NT2/D1 (cell line): Measurements from ENCODE around the gene PTPN14.

Source experiments
- DNase-seq: peaks from one replicate; pipeline ENCODE4 v3.0.0-alpha.2; 2011; ENCODE audit warnings: low read depth, low spot score
- H3K27me3 ChIP-seq: 2 replicates; pipeline ENCODE4 v1.6.0; 2011; ENCODE audit warnings: mild to moderate bottlenecking; ENCODE audit not compliant: insufficient read length, insufficient read depth
- H3K36me3 ChIP-seq: 2 replicates; pipeline ENCODE4 v1.6.1; 2011; ENCODE audit warnings: mild to moderate bottlenecking, low read length, mixed read lengths; ENCODE audit not compliant: insufficient read depth, insufficient read length
- H3K4me1 ChIP-seq: 2 replicates; pipeline ENCODE4 v1.5.1; 2011; ENCODE audit not compliant: insufficient read depth, insufficient read length
- H3K4me3 ChIP-seq: 2 replicates; pipeline ENCODE4 v1.5.1; 2011; ENCODE audit warnings: low read depth; ENCODE audit not compliant: insufficient read length
- H3K9ac ChIP-seq: 2 replicates; pipeline ENCODE4 v1.6.0; 2011; ENCODE audit warnings: low read depth; ENCODE audit not compliant: insufficient read length
- H3K9me3 ChIP-seq: 2 replicates; pipeline ENCODE4 v1.5.1; 2011; ENCODE audit warnings: mild to moderate bottlenecking, low read length; ENCODE audit not compliant: insufficient read depth
- SUZ12 ChIP-seq: IDR thresholded peaks from 2 replicates; pipeline ENCODE4 v1.6.1; 2011; ENCODE audit not compliant: insufficient read length, insufficient read depth; ENCODE audit errors: extremely low read depth
- YY1 ChIP-seq: IDR thresholded peaks from 2 replicates; pipeline ENCODE4 v1.6.1; 2011; ENCODE audit not compliant: insufficient read length, insufficient read depth
- ZNF274 ChIP-seq: IDR thresholded peaks from 2 replicates; pipeline ENCODE4 v1.6.1; 2011; ENCODE audit warnings: mild to moderate bottlenecking, low read depth, low read length

Gene PTPN14

DNA sequence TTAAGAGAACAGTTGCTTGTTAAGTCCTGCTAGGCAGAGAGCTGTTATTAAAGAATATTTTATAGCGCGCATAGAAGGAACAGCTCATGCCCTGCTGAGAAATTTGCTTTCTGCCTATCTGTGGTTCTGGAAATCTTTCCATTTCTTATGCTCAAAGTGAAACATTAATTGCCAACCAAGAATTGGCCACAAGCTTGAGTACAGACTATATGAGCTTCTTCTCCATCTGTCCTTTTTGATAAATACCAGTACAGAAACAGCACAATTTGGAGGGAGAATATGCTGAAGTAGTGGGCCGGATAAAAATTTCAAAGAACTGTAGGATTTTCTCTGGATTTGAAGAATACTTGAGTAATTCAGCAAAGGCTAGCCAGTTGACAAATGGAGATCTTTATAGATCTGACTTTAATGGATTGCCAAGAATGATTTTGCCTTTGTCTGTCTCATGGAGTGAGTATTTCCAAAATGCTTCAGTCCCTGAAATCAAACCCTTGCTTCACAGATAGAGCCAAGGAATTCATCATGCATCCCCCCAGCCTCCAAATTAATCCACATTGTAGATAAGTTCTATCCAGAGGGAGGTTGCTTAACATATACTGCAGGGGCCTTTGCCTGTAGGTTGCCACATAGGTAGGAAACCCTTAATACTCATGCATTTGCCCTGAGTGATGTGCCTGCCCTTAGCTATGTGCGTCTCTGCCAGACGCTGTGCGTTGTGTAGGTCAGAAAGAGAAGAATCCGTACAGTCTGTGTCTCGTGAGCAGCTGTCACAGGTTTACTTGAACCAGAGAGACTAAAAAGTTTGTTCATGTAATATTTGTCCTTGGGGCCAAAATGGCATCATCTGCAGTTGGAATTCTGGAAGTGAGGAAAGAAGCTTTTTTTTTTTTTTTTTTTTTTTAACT lies 226.3 kb downstream of the PTPN14 start:
- Histone ChIP-seq H3K4me3 (no peak overlapping the region), H3K27me3 (no peaks in the 10 kb centered on the region), H3K4me1 (peaks cover 5% of the 10 kb centered on the region), H3K9me3 (no peaks in the 10 kb centered on the region), H3K36me3 (peaks cover 86% of the 10 kb centered on the region), H3K9ac (no peak overlapping the region)
- TF ChIP-seq ZNF274 (no peak), YY1 (no peak), SUZ12 (no peak)
- DNase-seq = no peak

DNA sequence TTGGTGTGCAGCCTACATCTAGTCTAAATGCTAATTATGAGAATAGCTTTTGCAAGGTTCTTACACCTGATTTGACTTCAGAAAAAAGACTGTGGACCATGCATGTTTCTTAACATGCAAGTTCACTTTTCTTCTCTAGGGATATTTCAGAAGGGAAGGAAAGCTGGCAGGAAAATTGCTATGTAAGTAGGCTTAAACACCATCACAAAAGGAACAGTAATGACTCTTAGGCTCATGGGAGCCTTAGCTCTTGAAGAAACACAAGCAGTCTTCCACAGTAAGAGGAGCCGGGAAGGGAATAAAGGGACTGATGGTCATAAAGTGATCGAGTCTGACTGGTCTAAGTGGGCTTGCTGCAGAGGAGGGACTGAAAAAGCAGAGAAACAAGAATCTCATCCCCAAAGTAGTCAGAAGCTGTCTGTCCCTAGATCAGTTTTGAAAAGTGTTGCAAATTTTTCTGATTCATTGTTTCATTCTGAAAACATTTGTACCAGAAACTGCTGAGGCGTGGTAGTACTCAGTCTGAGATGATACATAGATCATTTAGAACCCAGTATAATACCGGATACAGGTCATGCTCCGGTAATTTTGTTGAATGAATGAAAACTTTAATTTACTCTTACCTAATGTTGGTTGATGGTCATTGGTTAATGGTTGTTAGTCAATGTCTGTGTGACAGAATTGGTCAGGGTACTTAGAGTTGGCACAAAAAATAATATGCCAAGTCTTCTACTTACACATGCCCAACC lies 229.5 kb downstream of the PTPN14 start:
- Histone ChIP-seq H3K9ac (no peak overlapping the region), H3K4me1 (peaks cover 8% of the 10 kb centered on the region)

DNA sequence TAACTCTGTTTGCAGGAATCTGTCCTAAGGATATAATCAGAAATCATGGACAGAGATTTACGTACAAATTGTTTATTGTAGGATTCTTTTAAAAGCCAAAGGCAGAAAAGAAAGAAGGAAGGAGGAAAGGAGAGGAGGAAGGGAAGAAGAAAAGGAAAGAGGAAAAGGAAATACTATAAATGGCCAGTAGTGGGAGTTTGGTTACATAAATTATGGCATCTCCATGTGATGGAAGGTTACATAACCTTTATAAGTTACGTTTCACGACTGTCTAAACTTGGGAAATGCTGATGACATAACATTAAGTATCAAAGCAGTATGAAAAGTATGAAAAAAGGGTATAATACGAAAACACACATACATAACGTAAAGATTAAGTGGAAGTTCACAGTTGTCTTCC lies 231.5 kb downstream of the PTPN14 start:
- no peaks in the 10 kb centered on the region for H3K27me3 ChIP-seq
- peaks cover 68% of the 10 kb centered on the region for H3K36me3 ChIP-seq
- peaks cover 11% of the 10 kb centered on the region for H3K4me1 ChIP-seq
- no peaks in the 10 kb centered on the region for H3K9me3 ChIP-seq
- no peak for DNase-seq
- TF ChIP-seq SUZ12 (no peak), ZNF274 (no peak), YY1 (no peak)
- H3K9ac ChIP-seq = no peak overlapping the region
- no peak overlapping the region for H3K4me3 ChIP-seq

More for the DNA sequence above, 229.5 kb downstream of the PTPN14 start:
- no peak for DNase-seq
- H3K27me3 ChIP-seq = no peaks in the 10 kb centered on the region
- peaks cover 71% of the 10 kb centered on the region for H3K36me3 ChIP-seq
- TF ChIP-seq ZNF274 (no peak), YY1 (no peak), SUZ12 (no peak)
- H3K4me3 ChIP-seq = no peak overlapping the region
- no peaks in the 10 kb centered on the region for H3K9me3 ChIP-seq

DNA sequence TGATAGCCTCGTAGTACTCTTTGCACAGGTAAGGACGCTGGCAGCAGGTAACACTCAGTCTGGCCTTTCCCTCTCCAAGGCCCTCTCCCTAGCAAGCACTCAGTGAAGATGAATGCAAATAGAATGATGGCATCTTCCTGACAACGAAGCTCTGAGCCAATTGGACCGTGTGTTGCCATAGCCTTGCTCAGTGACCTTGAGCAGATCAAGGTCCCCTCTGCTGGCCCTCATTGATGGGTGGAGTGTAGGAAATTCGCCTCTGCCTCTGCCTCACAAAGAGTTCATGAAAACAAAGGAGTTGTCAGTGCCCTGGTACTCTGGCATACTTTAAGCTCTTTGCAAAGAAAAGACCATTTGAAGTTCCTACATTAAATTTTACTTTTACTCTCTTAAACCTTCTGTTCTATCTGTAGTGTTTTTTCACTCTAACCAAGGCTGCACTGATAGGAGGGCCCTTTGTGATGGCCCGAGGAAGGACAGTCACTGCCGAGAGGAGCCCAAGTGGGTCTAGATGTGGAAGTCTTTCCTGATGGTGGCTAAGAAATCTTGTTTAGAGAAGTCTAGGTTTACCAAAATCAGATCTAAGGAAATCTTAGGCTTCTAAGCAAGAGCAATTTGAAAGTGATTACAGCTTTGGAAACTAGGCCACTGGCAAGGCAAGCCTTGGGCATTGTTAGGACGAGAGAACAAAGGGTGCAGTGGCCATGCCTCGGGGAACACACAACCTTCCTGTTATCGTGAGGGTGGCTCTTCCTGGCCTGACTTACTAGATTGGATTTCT lies 232.3 kb downstream of the PTPN14 start:
- peaks cover 11% of the 10 kb centered on the region for H3K4me1 ChIP-seq
- peaks cover 69% of the 10 kb centered on the region for H3K36me3 ChIP-seq

DNA sequence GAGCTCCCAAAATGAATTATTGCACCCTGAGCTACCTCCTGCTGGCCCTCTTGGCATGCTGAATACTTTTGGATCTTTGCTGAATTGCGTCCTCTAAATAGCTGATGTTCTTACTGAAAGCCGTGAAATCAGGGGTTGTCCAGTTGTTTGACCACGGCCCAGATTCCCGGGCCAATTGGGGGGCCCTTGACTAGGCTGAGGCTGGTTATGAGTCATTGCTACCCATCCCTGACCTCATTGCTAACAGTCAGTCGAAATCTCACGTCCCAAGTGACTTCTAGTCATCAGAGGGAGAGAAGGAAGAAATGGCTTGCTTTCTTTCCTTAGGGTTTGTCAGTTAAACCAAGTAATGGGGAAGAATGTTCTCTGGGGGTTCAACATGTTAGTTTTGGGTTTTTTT lies 233.0 kb downstream of the PTPN14 start:
- peaks cover 69% of the 10 kb centered on the region for H3K36me3 ChIP-seq
- H3K4me3 ChIP-seq = no peak overlapping the region
- H3K4me1 ChIP-seq = peaks cover 11% of the 10 kb centered on the region
- DNase-seq = no peak
- no peak overlapping the region for H3K9ac ChIP-seq
- H3K27me3 ChIP-seq = no peaks in the 10 kb centered on the region
- no peak for TF ChIP-seq SUZ12
- TF ChIP-seq YY1 = no peak
- no peak for TF ChIP-seq ZNF274
- no peaks in the 10 kb centered on the region for H3K9me3 ChIP-seq

More for the DNA sequence above, 232.3 kb downstream of the PTPN14 start:
- Histone ChIP-seq H3K9me3 (no peaks in the 10 kb centered on the region), H3K9ac (no peak overlapping the region), H3K27me3 (no peaks in the 10 kb centered on the region), H3K4me3 (no peak overlapping the region)
- no peak for TF ChIP-seq YY1
- TF ChIP-seq ZNF274 = no peak
- no peak for TF ChIP-seq SUZ12
- no peak for DNase-seq

DNA sequence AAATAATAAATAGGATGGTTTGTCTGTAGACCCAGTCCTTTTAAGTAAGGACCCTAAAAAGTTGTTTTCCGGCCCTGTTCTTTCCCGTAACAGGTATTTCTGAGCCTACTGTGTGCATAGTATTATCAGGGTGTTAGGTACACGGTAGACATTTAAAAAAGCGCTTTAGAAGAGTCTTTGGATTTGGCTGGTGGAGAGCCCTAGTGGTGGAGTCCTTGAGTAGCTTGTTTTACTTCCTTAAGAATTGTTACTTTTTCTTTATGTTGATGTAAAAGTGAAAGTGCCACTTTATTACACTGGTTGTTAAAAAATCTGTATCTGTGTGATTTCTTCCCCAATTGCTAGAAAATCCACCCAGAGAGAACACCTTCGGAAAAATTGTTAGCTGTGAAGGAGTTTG lies 233.7 kb downstream of the PTPN14 start:
- DNase-seq = no peak
- Histone ChIP-seq H3K27me3 (no peaks in the 10 kb centered on the region), H3K9ac (no peak overlapping the region), H3K9me3 (no peaks in the 10 kb centered on the region), H3K4me1 (peaks cover 11% of the 10 kb centered on the region), H3K36me3 (peaks cover 63% of the 10 kb centered on the region), H3K4me3 (no peak overlapping the region)
- TF ChIP-seq ZNF274 (no peak), SUZ12 (no peak), YY1 (no peak)
